ENCODE measurements around the gene PPP4R1.

DNA sequence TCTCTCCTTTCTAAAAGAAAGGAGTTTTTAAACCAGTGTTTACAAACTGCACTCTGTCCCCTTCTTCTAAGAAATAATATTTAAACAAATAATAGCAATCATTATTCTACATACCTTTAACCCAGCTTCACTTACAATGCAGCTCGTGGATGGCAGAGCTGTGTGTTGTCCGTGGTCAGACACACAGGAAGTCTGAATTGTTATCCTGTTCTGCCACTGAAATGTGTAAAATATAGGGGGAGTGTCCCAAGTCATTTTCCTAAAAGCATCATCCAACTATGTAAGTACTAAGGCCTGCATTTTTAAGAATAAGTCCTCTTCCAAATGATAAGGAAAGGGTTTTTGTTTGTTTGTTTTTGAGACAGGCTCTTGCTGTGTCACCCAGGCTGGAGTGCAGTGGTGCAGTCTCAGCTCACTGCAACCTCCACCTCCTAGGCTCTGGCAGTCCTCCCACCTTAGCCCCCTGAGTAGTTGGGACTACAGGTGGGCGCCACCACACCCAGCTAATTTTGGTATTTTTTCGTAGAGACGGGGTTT lies 2.7 kb upstream of the PPP4R1 start:
- TF ChIP-seq GATA3 (IDR thresholded peaks at IDR 0.05; ENCODE audit: low read depth, low read length) (no peak), GATA2 (IDR thresholded peaks at IDR 0.05; ENCODE audit: low read depth, low read length) (no peak)

Measured in SH-SY5Y (cell line).